Prostate gland (tissue), 2 donors: ENCODE results near the gene ZCCHC2. TPM values are rescaled to one million over a fixed set of nuclear protein-coding genes. Genes with fewer than 3 reads are reported as not detected.

Experiments
- DNase-seq: peaks from one replicate; pipeline ENCODE4 v3.0.0-alpha.2; 2019; ENCODE audit warnings: low spot score
- H3K27ac ChIP-seq, 2 donors: fragments of 200-600 bp; sonication (generic); 2 replicates each; pipeline ENCODE4 v1.5.1; 2017 to 2019
- H3K27me3 ChIP-seq: fragments of 200-600 bp; sonication (generic); replicated peaks from 2 replicates; pipeline ENCODE4 v1.5.1; 2019; ENCODE audit not compliant: insufficient read depth
- H3K36me3 ChIP-seq, 2 donors: fragments of 200-600 bp; sonication (generic); 1 replicate in 1 of 2; 2 replicates in 1 of 2; pipeline versions ENCODE4 v1.5.1 to v1.8.1; 2017 to 2019
- H3K4me1 ChIP-seq: fragments of 200-600 bp; sonication (generic); replicated peaks from 2 replicates; pipeline ENCODE4 v1.5.1; 2019
- H3K4me3 ChIP-seq, 2 donors: fragments of 200-600 bp; sonication (generic); 2 replicates each; pipeline ENCODE4 v1.5.1; 2017 to 2019
- H3K9me3 ChIP-seq: fragments of 200-600 bp; sonication (generic); 2 replicates; pipeline ENCODE4 v1.5.1; 2017
- POLR2A ChIP-seq: fragments of 450-650 bp; IDR thresholded peaks from one replicate; pipeline ENCODE4 v1.6.1; 2016; ENCODE audit warnings: antibody characterized with exemption, mild to moderate bottlenecking
- POLR2AphosphoS5 ChIP-seq: sonication (generic); formaldehyde crosslinking; IDR thresholded peaks from one replicate; pipeline ENCODE4 v1.6.1; 2017; ENCODE audit warnings: antibody characterized with exemption
- WGBS: methylation state at CpG from one replicate; pipeline ENCODE4 v1.1.5; 2018; 5-methylcytosine and 5-hydroxymethylcytosine counted together
- intact Hi-C: fragments of 100-400 bp; cut with DNase I; formaldehyde crosslinking; loops from one replicate; pipeline ENCODE4 v1.14.2; 2022
- total RNA-seq, 2 donors: library from RNA; depleted of rRNA; stranded (reverse); fragments of >200 nt; gene quantifications; one replicate each; pipeline ENCODE4 v1.1.0, GENCODE V29; 2016
- TF ChIP-seq, protein P1 (sequence below), 4 experiments: fragments of 200-600 bp in 2 of 4; fragments of 450-650 bp in 2 of 4; sonication (generic) in 2 of 4; IDR thresholded peaks; 1 replicate in 3 of 4; 2 replicates in 1 of 4; pipeline ENCODE4 v1.5.1; 2016 to 2019; ENCODE audit warnings: antibody characterized with exemption in 4 of 4, mild to moderate bottlenecking in 2 of 4, moderate library complexity in 2 of 4

The ZCCHC2 gene
- total RNA-seq, 2 donors from 2014 or later = 18.7 to 39.4 TPM

DNA sequence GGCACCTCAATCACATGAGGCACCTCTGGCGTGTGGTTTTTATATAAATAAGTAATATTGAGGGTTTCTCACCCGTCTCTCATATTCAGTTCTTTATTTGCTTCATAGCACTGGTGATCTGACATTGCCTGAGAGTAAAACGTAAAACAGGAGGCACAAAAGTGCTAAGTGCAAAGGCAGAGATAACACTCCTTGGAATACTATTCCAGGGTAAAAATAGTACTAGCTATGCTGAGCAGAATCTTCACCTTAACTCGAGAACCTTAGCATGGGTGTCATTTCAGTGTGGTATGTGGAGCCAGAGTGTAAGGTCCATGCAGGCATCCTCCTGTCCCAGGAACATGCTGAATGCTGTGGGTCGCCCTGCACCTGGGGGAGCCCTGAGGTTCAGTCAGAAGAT is 26.9 kb downstream of the ZCCHC2 start:
- H3K27me3 ChIP-seq = no peaks in the 10 kb centered on the region
- TF ChIP-seq, protein P1, sequence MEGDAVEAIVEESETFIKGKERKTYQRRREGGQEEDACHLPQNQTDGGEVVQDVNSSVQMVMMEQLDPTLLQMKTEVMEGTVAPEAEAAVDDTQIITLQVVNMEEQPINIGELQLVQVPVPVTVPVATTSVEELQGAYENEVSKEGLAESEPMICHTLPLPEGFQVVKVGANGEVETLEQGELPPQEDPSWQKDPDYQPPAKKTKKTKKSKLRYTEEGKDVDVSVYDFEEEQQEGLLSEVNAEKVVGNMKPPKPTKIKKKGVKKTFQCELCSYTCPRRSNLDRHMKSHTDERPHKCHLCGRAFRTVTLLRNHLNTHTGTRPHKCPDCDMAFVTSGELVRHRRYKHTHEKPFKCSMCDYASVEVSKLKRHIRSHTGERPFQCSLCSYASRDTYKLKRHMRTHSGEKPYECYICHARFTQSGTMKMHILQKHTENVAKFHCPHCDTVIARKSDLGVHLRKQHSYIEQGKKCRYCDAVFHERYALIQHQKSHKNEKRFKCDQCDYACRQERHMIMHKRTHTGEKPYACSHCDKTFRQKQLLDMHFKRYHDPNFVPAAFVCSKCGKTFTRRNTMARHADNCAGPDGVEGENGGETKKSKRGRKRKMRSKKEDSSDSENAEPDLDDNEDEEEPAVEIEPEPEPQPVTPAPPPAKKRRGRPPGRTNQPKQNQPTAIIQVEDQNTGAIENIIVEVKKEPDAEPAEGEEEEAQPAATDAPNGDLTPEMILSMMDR (IDR thresholded peaks at IDR 0.05) = no peak
- TF ChIP-seq POLR2AphosphoS5 = no peak
- TF ChIP-seq POLR2A = no peak
- H3K4me3 ChIP-seq = no peak overlapping the region
- DNase-seq = no peak
- intact Hi-C loops = no loop called here
- H3K27ac ChIP-seq = no peak overlapping the region
- H3K9me3 ChIP-seq = no peaks in the 10 kb centered on the region
- peaks cover 0 to 6% of the 10 kb centered on the region in 2 donors for H3K36me3 ChIP-seq
- 75% methylated on average over 5 of the region's 5 CpGs for WGBS
- H3K4me1 ChIP-seq = no peaks in the 10 kb centered on the region

DNA sequence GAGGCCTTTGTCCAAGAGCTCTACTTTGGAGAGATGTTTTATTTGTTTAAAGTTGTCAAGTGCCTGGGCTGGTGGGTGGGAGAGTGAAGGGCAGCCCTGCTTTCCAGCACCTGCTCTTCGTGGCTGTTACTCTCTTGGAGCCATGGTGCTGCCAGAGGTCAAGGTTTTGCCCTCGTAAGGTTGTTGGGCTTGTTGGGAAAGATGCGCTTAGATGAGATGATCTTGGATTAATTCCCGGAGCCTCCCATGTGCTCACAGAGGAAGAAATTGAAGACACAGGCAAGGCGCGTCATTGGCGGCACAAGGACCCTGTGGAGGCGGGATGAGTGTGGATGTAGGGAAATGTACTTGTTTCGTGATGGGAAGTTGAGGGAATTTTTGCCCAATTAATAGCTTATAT is 27.9 kb downstream of the ZCCHC2 start:
- Histone ChIP-seq H3K36me3 (peaks cover 0 to 6% of the 10 kb centered on the region in 2 donors), H3K27me3 (no peaks in the 10 kb centered on the region), H3K4me1 (no peaks in the 10 kb centered on the region), H3K9me3 (no peaks in the 10 kb centered on the region), H3K4me3 (no peak overlapping the region), H3K27ac (no peak overlapping the region)
- TF ChIP-seq POLR2A (no peak), POLR2AphosphoS5 (no peak)
- TF ChIP-seq, protein P1 (IDR thresholded peaks at IDR 0.05) = no peak
- intact Hi-C loops = no loop called here
- no peak for DNase-seq
- WGBS = 80% methylated on average over 9 of the region's 9 CpGs

DNA sequence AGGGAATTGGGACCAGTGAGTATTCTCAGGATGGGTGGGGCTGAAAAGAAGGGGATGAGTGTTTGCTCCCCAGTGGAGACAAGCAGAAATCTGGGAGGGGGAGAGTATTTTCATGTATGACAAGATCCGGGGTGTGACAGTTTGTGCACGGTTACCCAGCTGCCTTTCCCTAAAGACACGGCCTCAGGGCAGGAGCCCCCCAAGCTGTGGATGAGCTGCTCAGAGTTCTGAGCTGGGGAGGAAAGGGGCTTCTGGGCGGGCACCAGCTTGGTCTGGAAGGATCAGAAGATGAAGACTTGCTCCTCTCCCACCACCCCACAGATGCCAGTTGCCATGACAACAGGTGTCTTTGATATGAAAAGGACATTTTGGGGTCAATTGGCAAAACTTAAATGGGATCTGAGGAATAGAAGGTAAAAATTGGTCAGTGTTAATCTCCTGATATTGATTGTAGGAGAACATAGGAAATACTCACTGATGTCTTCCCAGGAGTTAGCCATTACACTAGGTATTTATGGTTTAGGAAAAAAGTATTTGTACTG is 29.2 kb downstream of the ZCCHC2 start:
- H3K4me3 ChIP-seq = no peak overlapping the region
- no peaks in the 10 kb centered on the region for H3K27me3 ChIP-seq
- no peaks in the 10 kb centered on the region for H3K4me1 ChIP-seq
- H3K36me3 ChIP-seq = peaks cover 0 to 6% of the 10 kb centered on the region in 2 donors
- 91% methylated on average over 4 of the region's 4 CpGs for WGBS
- no peak overlapping the region for H3K27ac ChIP-seq
- DNase-seq = no peak
- intact Hi-C loops = no loop called here
- H3K9me3 ChIP-seq = no peaks in the 10 kb centered on the region
- no peak for TF ChIP-seq POLR2A
- TF ChIP-seq, protein P1 (IDR thresholded peaks at IDR 0.05) = no peak
- TF ChIP-seq POLR2AphosphoS5 = no peak

DNA sequence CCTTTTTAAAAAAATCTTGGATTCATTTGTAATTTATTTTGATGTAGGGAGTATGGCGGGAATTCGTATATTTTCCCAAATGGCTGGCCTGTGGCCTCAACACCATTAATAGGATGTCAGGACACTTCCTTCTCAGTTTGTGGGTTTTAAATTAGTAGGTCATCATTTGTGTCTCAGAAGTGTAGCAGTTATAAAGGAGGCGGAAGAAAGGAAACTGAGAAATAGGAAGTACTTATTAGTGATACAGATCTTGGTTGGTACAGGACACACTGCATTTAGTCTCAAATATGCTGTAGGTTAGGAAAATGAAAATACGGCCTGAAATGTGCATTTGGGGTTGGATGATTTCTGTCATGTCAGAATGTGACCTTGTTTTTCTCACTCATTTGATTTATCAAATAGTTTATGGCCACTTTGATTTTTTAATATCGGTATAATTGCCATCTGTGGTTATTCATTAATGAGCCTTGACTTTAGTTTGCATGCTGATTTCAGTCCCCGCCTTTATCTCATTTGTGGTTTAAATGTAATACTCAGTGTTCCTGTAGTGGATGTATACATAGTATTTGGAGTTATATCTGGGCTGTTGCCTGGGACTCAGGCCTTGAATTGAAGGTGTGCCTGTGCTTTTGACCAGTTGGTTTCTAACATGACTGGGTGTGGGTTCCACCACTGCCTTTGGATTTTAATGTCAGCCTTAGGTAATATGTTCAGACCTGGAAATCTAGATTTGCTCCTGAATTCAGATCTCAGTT is 31.4 kb downstream of the ZCCHC2 start:
- peaks cover 0 to 6% of the 10 kb centered on the region in 2 donors for H3K36me3 ChIP-seq

More for the DNA sequence above, 31.4 kb downstream of the ZCCHC2 start:
- H3K4me3 ChIP-seq = no peak overlapping the region
- no peak for DNase-seq
- H3K9me3 ChIP-seq = no peaks in the 10 kb centered on the region
- intact Hi-C loops = no loop called here
- H3K27ac ChIP-seq = no peak overlapping the region
- TF ChIP-seq POLR2A (no peak), POLR2AphosphoS5 (no peak)
- TF ChIP-seq, protein P1 (IDR thresholded peaks at IDR 0.05) = no peak
- H3K27me3 ChIP-seq = no peaks in the 10 kb centered on the region
- no peaks in the 10 kb centered on the region for H3K4me1 ChIP-seq
- 89% methylated on average over 6 of the region's 6 CpGs for WGBS
